T1000 (cell line): ENCODE data around the gene FEV.
A peak's percentile ranks its signal among the peaks of the same experiment; 100 is the strongest.

Experiments
- DNase-seq: peaks from one replicate; lab custom pipeline; 2025; ENCODE audit warnings: mixed read lengths; lab: John Stamatoyannopoulos, UW

Gene FEV

GRCh38 chr2:219017201-219017931, 32.4 kb upstream of the FEV start:
- no peak for DNase-seq

- no peak for DNase-seq
Measured at GRCh38 chr2:219016721-219017120, 31.7 kb upstream of the FEV start.

GRCh38 chr2:219010873-219011272, 25.9 kb upstream of the FEV start:
- no peak for DNase-seq

GRCh38 chr2:219010162-219010756, 25.3 kb upstream of the FEV start:
- no peak for DNase-seq

- no peak for DNase-seq
Measured at GRCh38 chr2:219009294-219009693, 24.3 kb upstream of the FEV start.

- no peak for DNase-seq
Measured at GRCh38 chr2:219003979-219004378, 19.0 kb upstream of the FEV start.

GRCh38 chr2:219003267-219003634, 18.3 kb upstream of the FEV start:
- no peak for DNase-seq

GRCh38 chr2:219002395-219003266, 17.6 kb upstream of the FEV start:
- no peak for DNase-seq

GRCh38 chr2:219001577-219002394, 16.8 kb upstream of the FEV start:
- no peak for DNase-seq

GRCh38 chr2:219001100-219001576, 16.2 kb upstream of the FEV start:
- DNase-seq, result no peak

GRCh38 chr2:219000569-219000960, 15.6 kb upstream of the FEV start:
- DNase-seq, result no peak

GRCh38 chr2:218999881-219000568, 15.0 kb upstream of the FEV start:
- no peak for DNase-seq

GRCh38 chr2:218999021-218999880, 14.3 kb upstream of the FEV start:
- DNase-seq, result no peak

GRCh38 chr2:218998414-218999002, 13.5 kb upstream of the FEV start:
- no peak for DNase-seq

GRCh38 chr2:218997731-218998130, 12.7 kb upstream of the FEV start:
- no peak for DNase-seq

GRCh38 chr2:218996937-218997336, 12.0 kb upstream of the FEV start:
- no peak for DNase-seq

GRCh38 chr2:218995972-218996711, 11.2 kb upstream of the FEV start:
- peak; percentile 65 for DNase-seq

GRCh38 chr2:218995561-218995960, 10.6 kb upstream of the FEV start:
- DNase-seq, result no peak
